Kidney epithelial cell (primary cell): ENCODE measurements around the gene RBM22. TPM values are rescaled to one million over a fixed set of nuclear protein-coding genes. Genes with fewer than 3 reads are reported as not detected.

Experiments used
- DNase-seq: peaks from one replicate; pipeline ENCODE4 v3.0.0-alpha.2; 2010; ENCODE audit warnings: low read depth
- H3K27me3 ChIP-seq: 2 replicates; pipeline ENCODE4 v1.6.0; 2011; ENCODE audit warnings: low read length; ENCODE audit not compliant: control insufficient read depth, insufficient read depth
- H3K36me3 ChIP-seq: 2 replicates; pipeline ENCODE4 v1.5.1; 2011; ENCODE audit warnings: low read length; ENCODE audit not compliant: control insufficient read depth, insufficient read depth
- H3K4me3 ChIP-seq: 2 replicates; pipeline ENCODE4 v1.5.1; 2011; ENCODE audit warnings: low read depth, mild to moderate bottlenecking, control low read depth, low read length
- CTCF ChIP-seq: IDR thresholded peaks from 2 replicates; pipeline ENCODE4 v1.5.1; 2011; ENCODE audit warnings: mild to moderate bottlenecking, moderate library complexity, low read length, control low read depth, inconsistent platforms; ENCODE audit not compliant: insufficient read depth, poor library complexity, severe bottlenecking
- total RNA-seq: library from RNA; depleted of rRNA; stranded (reverse); fragments of >200 nt; gene quantifications from 2 replicates; pipeline ENCODE4 v1.2.3, GENCODE V29; 2015

The RBM22 gene
- total RNA-seq, 1 donor from 2014 or later: 55.6 TPM

- DNase-seq: no peak
- no peaks in the 10 kb centered on the region for H3K27me3 ChIP-seq
- no peaks in the 10 kb centered on the region for H3K36me3 ChIP-seq
- H3K4me3 ChIP-seq: no peak overlapping the region
- TF ChIP-seq CTCF: no peak
Observed at GRCh38 chr5:150642991-150643710, 57.7 kb downstream of the RBM22 start.

- H3K4me3 ChIP-seq: no peak overlapping the region
- no peaks in the 10 kb centered on the region for H3K27me3 ChIP-seq
- DNase-seq: peak; percentile 85
- no peak for TF ChIP-seq CTCF
- H3K36me3 ChIP-seq: no peaks in the 10 kb centered on the region
Observed at GRCh38 chr5:150642567-150642927, 58.3 kb downstream of the RBM22 start.

- Histone ChIP-seq H3K27me3 (no peaks in the 10 kb centered on the region), H3K36me3 (no peaks in the 10 kb centered on the region), H3K4me3 (no peak overlapping the region)
- no peak for DNase-seq
- TF ChIP-seq CTCF: no peak
Observed at GRCh38 chr5:150641824-150642566, 58.9 kb downstream of the RBM22 start.

GRCh38 chr5:150641006-150641570, 59.8 kb downstream of the RBM22 start:
- no peaks in the 10 kb centered on the region for H3K36me3 ChIP-seq
- H3K4me3 ChIP-seq: peak overlapping the region; percentile 7
- no peak for TF ChIP-seq CTCF
- DNase-seq: no peak
- H3K27me3 ChIP-seq: no peaks in the 10 kb centered on the region

Other genes with a start within 250 kb of the RBM22 start
- 155 and 192 TPM in 2 replicates for gene NDST1, start 192.9 kb downstream of the RBM22 start, total RNA-seq
- gene SYNPO, start 60.4 kb downstream of the RBM22 start, total RNA-seq: 3.4 and 4.0 TPM in 2 replicates
- gene MYOZ3, start 39.8 kb downstream of the RBM22 start, total RNA-seq: 1.5 and 4.6 TPM in 2 replicates
- 40.3 and 54.0 TPM in 2 replicates for gene DCTN4, start 58.0 kb upstream of the RBM22 start, total RNA-seq
- 9.7 and 9.8 TPM in 2 replicates for gene SMIM3, start 77.7 kb upstream of the RBM22 start, total RNA-seq
- gene IRGM, start 145.5 kb upstream of the RBM22 start, total RNA-seq: not detected in 2 replicates
- 8.5 and 9.2 TPM in 2 replicates for gene ZNF300, start 203.9 kb upstream of the RBM22 start, total RNA-seq